Pancreas (tissue), 10 donors: ENCODE measurements around the gene HSPA4. TPM values are rescaled to one million over a fixed set of nuclear protein-coding genes. Genes with fewer than 3 reads are reported as not detected.

Experiments
- ATAC-seq, 4 donors: fragments of 200-7000 bp; cut with Tn5 transposase; one replicate each; pipeline versions ENCODE4 v1.8.0 to v1.9.1; 2020; ENCODE audit warnings: mild to moderate bottlenecking in 4 of 4, moderate library complexity in 4 of 4
- DNase-seq, 6 donors: peaks; one replicate each; pipeline ENCODE4 v3.0.0-alpha.2; 2020
- FAIRE-seq: peaks from 2 replicates; lab custom pipeline; 2012; peaks lifted over from hg19 to GRCh38; lab: Jason Lieb, UNC
- H3K27ac ChIP-seq, 4 donors: fragments of 200-600 bp; sonication (generic); 1 replicate in 3 of 4; 2 replicates in 1 of 4; pipeline versions ENCODE4 v1.5.0 to v1.8.0; 2020
- H3K27me3 ChIP-seq, 4 donors: fragments of 200-600 bp; one replicate each; pipeline ENCODE4 v1.8.0; 2021
- H3K36me3 ChIP-seq, 3 donors: fragments of 200-600 bp; sonication (generic) in 1 of 3; one replicate each; pipeline versions ENCODE4 v1.5.0 to v1.8.0; 2020 to 2021
- H3K4me1 ChIP-seq, 3 donors: fragments of 200-600 bp; one replicate each; pipeline ENCODE4 v1.8.0; 2021
- H3K4me3 ChIP-seq, 4 donors: fragments of 200-600 bp; sonication (generic) in 2 of 4; one replicate each; pipeline versions ENCODE4 v1.5.0 to v1.8.0; 2020 to 2021
- H3K9me3 ChIP-seq, 4 donors: fragments of 200-600 bp; one replicate each; pipeline ENCODE4 v1.8.0; 2021
- CTCF ChIP-seq, 4 donors: fragments of 200-600 bp; sonication (generic) in 3 of 4; IDR thresholded peaks; one replicate each; pipeline versions ENCODE4 v1.5.0 to v1.8.0; 2021; ENCODE audit warnings: antibody characterized with exemption in 4 of 4
- WGBS, 2 donors: extraction: QIAGEN DNeasy Blood & Tissue Kit; methylation state at CpG; one replicate each; pipeline ENCODE4 v1.1.7; 2013; 5-methylcytosine and 5-hydroxymethylcytosine counted together
- intact Hi-C, 3 donors: fragments of 100-400 bp; cut with DNase I; formaldehyde crosslinking; loops; one replicate each; pipeline versions ENCODE4 v1.11.1 to v1.14.2; 2022
- polyA plus RNA-seq, 2 donors: library from polyadenylated mRNA; stranded (reverse); fragments of 200-250 nt; gene quantifications; one replicate each; pipeline ENCODE4 v1.2.3, GENCODE V29; 2013
- total RNA-seq, 6 donors: library from RNA; stranded (reverse); fragmentation: NEBNext Ultra II Directional in 4 of 6; extraction: Animal tissue kit (Norgen Biotek cat#: 25700) in 4 of 6; gene quantifications; one replicate each; pipeline versions ENCODE4 v1.2.1 to v1.2.4, GENCODE V29; 2021 to 2023
- donor health status: healthy with polysubstance abuse.
- donor health status: DM: no; HTN: no; CAD: no; lungs with moderate emphysema.
- donor health status: DM: no; HTN: no; CAD: no.
- donor health status: control.
- donor health status: control.
- donor health status: Bipolar disorder and iron deficiency.
- donor health status: DM: yes; HTN: yes; CAD: no.
- donor health status: DM: no; HTN: no; CAD: no.
- donor health status: DM: no; HTN: no; CAD: no.
- donor health status: DM: yes; HTN: yes; CAD: no.

HSPA4 gene
- total and polyA plus RNA-seq, 8 donors, result 21.3 to 44.0 (median 32.1) TPM

GRCh38 chr5:133124891-133125290, 73.1 kb downstream of the HSPA4 start:
- Histone ChIP-seq H3K36me3 (no peaks in the 10 kb centered on the region), H3K27me3 (no peaks in the 10 kb centered on the region), H3K27ac (no peak overlapping the region), H3K4me3 (no peak overlapping the region), H3K9me3 (no peaks in the 10 kb centered on the region), H3K4me1 (no peaks in the 10 kb centered on the region)
- no peak for FAIRE-seq
- ATAC-seq, result no peak
- DNase-seq, result no peak
- TF ChIP-seq CTCF (IDR thresholded peaks at IDR 0.05), result no peak
- intact Hi-C loops, result no loop called here
- 48 to 50% methylated on average over 4 of the region's 4 CpGs for WGBS, 2 donors

- TF ChIP-seq CTCF (IDR thresholded peaks at IDR 0.05), result no peak
- no peaks in the 10 kb centered on the region for H3K9me3 ChIP-seq
- H3K4me3 ChIP-seq, result no peak overlapping the region
- H3K4me1 ChIP-seq, result no peaks in the 10 kb centered on the region
- FAIRE-seq, result no peak
- 93 to 100% methylated on average over 1 of the region's 1 CpG for WGBS, 2 donors
- no peak for DNase-seq
- H3K36me3 ChIP-seq, result no peaks in the 10 kb centered on the region
- no peak overlapping the region for H3K27ac ChIP-seq
- no peaks in the 10 kb centered on the region for H3K27me3 ChIP-seq
- intact Hi-C loops, result no loop called here
- ATAC-seq, result no peak
These were observed 76.3 kb downstream of the HSPA4 start for GRCh38 chr5:133128066-133128465.

- H3K4me3 ChIP-seq, result no peak overlapping the region
- no peaks in the 10 kb centered on the region for H3K4me1 ChIP-seq
- DNase-seq (no peak), ATAC-seq (no peak), FAIRE-seq (no peak)
- no peaks in the 10 kb centered on the region for H3K36me3 ChIP-seq
- TF ChIP-seq CTCF (IDR thresholded peaks at IDR 0.05), result no peak
- intact Hi-C loops, result no loop called here
- no peaks in the 10 kb centered on the region for H3K9me3 ChIP-seq
- WGBS, 2 donors, result 64 to 65% methylated on average over 6 of the region's 6 CpGs
- H3K27me3 ChIP-seq, result no peaks in the 10 kb centered on the region
- H3K27ac ChIP-seq, result no peak overlapping the region
These were observed 77.5 kb downstream of the HSPA4 start for GRCh38 chr5:133129289-133129688.

- no peak for FAIRE-seq
- no peaks in the 10 kb centered on the region for H3K9me3 ChIP-seq
- 57 to 61% methylated on average over 3 of the region's 3 CpGs for WGBS, 2 donors
- H3K36me3 ChIP-seq, result no peaks in the 10 kb centered on the region
- TF ChIP-seq CTCF (IDR thresholded peaks at IDR 0.05), result no peak
- no peaks in the 10 kb centered on the region for H3K27me3 ChIP-seq
- no peak for DNase-seq
- no peaks in the 10 kb centered on the region for H3K4me1 ChIP-seq
- intact Hi-C loops, result no loop called here
- H3K4me3 ChIP-seq, result no peak overlapping the region
- no peak overlapping the region for H3K27ac ChIP-seq
- ATAC-seq, result no peak
These were observed 78.1 kb downstream of the HSPA4 start for GRCh38 chr5:133129950-133130349.

GRCh38 chr5:133130387-133131118, 78.7 kb downstream of the HSPA4 start:
- intact Hi-C loops, result no loop called here
- H3K4me3 ChIP-seq, result no peak overlapping the region
- no peak overlapping the region for H3K27ac ChIP-seq
- FAIRE-seq, result no peak
- H3K9me3 ChIP-seq, result no peaks in the 10 kb centered on the region
- H3K36me3 ChIP-seq, result no peaks in the 10 kb centered on the region
- no peak for DNase-seq
- no peak for TF ChIP-seq CTCF (IDR thresholded peaks at IDR 0.05)
- ATAC-seq, result no peak
- no peaks in the 10 kb centered on the region for H3K27me3 ChIP-seq
- H3K4me1 ChIP-seq, result no peaks in the 10 kb centered on the region
- WGBS, 2 donors, result 64 to 65% methylated on average over 8 of the region's 8 CpGs
